ENCODE measurements around the gene KRTAP3-3. TPM values are rescaled to one million over a fixed set of nuclear protein-coding genes. Genes with fewer than 3 reads are reported as not detected.

Gene KRTAP3-3
- total RNA-seq, result not detected in 2 replicates

DNA sequence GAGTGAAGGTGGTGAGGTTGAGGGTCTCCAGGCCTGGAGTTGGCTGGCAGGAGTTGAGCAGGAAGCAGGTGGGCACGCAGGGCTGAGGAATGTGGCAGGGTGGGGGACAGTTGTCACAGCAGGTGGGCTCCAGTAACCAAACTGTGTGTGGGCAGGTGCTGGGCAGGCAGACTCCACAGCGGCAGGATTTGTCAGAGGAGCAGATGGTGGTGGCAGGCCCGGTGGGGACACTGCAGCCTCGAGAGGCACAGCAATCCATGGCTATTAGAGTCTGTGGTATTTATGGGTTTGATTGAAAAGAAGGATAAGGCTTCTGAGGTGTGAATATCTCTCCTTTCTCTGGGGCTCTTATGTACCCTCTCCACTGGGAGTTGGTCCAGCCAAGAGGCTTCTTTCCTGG, at the start of gene KRTAP3-3:
TSS of gene KRTAP3-3 (minus strand) at position 326 of the 400 bp plus-strand sequence. CDS start at position 259, 67 bp downstream.

DNA sequence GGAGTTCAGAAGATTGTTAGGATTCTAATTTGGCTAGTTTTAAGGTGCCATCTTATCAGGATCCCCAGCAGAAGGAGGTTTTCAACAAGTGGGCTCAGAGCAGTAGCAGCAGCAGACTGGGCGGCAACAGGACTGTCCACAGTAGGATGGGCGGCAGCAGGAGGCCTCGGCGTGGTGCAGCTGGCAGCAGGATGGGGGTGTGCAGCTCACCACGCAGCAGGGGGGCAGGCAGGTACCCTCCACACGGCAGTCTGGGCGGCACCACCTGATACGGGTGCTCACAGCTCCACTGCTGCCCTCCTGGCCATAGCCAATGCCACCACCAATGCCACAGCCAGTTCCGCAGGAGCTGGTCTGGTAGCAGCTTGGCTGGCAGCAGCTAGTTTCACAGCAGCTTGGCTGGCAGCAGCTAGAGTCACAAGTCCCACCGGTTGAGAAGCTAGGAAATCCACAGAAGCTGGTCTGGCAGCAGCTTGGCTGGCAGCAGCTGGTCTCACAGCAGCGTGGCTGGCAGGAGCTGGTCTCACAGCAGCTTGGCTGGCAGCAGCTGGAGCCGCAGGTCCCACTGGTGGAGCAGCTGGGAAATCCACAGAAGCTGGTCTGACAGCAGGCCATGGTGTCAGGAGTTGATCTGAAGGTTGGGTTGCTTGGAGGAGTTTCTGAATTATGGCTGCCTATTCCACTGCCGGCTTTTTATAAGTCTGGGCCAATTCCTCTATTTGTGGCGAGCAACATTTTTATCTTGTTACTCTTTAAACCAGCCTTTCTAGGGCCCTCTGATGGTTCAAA, 47.0 kb upstream of the KRTAP3-3 start, which contains the start of gene KRTAP1-1:
TSS of gene KRTAP1-1 (minus strand) at position 668 of the 789 bp plus-strand sequence. CDS start at position 615, 53 bp downstream.

DNA sequence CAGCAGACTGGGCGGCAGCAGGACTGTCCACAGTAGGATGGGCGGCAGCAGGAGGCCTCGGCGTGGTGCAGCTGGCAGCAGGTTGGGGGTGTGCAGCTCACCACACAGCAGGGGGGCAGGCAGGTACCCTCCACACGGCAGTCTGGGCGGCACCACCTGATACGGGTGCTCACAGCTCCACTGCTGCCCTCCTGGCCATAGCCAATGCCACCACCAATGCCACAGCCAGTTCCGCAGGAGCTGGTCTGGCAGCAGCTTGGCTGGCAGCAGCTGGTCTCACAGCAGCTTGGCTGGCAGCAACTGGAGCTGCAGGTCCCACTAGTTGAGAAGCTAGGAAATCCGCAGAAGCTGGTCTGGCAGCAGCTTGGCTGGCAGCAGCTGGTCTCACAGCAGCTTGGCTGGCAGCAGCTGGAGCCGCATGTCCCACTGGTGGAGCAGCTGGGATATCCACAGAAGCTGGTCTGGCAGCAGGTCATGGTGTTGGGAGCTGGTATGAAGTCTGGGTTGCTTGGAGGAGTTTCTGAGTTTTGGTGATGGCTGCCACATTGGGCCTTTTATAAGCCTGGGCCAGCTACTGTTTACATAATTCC, 40.5 kb upstream of the KRTAP3-3 start, which contains the start of gene KRTAP1-3:
TSS of gene KRTAP1-3 (minus strand) at position 529 of the 590 bp plus-strand sequence. CDS start at position 476, 53 bp downstream.

DNA sequence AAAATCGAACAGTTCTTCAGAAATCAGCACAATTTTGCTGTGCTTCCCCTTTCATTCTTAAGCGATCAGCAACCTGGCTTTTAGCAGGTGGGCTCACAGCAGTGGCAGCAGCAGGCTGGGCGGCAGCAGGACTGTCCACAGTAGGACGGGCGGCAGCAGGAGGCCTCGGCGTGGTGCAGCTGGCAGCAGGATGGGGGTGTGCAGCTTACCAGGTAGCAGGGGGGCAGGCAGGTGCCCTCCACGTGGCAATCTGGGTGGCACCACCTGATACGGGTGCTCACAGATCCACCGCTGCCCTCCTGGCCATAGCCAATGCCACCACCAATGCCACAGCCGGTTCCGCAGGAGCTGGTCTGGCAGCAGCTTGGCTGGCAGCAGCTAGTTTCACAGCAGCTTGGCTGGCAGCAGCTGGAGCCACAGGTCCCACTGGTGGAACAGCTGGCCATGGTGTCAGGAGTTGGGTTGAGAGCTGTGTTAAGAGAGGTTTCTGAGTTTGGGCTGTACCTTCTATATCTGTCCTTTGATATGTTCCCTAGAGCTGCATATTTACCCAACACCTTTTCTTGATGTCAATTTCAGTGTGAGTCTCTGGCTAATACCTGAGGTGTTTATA, 35.8 kb upstream of the KRTAP3-3 start, which contains the start of gene KRTAP1-4:
TSS of gene KRTAP1-4 (minus strand) at position 563 of the 613 bp plus-strand sequence. CDS start at position 446, 117 bp downstream.

DNA sequence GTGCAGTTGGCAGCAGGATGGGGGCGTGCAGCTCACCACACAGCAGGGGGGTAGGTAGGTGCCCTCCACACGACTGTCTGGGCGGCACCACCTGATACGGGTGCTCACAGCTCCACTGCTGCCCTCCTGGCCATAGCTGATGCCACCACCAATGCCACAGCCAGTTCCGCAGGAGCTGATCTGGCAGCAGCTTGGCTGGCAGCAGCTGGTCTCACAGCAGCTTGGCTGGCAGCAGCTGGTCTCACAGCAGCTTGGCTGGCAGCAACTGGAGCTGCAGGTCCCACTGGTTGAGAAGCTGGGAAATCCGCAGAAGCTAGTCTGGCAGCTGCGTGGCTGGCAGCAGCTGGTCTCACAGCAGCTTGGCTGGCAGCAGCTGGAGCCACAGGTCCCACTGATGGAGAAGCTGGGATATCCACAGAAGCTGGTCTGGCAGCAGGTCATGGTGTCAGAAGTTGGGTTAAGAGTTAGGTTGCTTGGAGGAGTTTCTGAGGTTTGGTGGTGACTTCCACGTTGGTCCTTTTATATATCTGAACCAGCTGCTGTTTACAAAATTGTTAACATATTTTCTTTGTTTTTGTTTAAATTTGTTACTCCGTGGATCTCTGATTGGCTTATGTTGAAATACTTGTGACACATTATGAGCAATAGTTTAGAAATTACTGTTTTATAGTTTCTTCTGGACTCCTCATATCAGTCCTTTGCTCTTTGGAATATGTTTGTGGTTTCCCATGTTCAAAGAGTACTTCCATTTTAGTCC, 32.9 kb upstream of the KRTAP3-3 start, which contains the start of gene KRTAP1-5:
TSS of gene KRTAP1-5 (minus strand) at position 494 of the 757 bp plus-strand sequence. CDS start at position 441, 53 bp downstream.

DNA sequence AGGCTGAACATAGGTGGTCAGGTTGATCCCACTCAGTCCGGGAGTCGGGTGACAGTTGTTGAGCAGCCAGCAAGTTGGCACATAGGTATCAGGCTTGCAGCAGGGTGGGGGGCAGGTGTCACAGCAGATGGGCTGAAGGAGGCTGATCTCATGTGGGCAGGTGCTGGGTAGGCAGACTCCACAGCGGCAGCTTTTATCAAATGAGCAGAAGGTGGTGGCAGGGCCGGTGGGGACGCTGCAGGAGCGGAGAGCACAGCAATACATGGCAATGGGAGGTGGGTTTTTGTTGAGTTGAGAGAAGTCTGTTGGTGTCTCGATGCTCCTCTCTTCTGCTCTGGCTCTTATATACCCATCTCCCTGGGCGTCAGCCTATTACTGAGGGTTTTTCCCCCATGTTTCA, 14.8 kb upstream of the KRTAP3-3 start, which contains the start of gene KRTAP3-1:
TSS of gene KRTAP3-1 (minus strand) at position 318 of the 400 bp plus-strand sequence. CDS start at position 264, 54 bp downstream.

DNA sequence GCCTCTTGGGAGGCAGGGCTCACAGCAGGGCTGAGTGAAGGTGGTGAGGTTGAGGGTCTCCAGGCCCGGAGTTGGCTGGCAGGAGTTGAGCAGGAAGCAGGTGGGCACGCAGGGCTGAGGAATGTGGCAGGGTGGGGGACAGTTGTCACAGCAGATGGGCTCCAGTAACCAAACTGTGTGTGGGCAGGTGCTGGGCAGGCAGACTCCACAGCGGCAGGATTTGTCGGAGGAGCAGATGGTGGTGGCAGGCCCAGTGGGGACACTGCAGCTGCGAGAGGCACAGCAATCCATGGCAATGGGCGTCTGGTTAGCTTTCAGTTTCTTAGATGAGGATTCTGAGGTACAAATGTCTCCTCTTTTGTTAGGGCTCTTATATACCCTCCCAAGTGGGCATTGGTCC, 5.6 kb upstream of the KRTAP3-3 start, which contains the start of gene KRTAP3-2:
TSS of gene KRTAP3-2 (minus strand) at position 344 of the 400 bp plus-strand sequence. CDS start at position 291, 53 bp downstream.

DNA sequence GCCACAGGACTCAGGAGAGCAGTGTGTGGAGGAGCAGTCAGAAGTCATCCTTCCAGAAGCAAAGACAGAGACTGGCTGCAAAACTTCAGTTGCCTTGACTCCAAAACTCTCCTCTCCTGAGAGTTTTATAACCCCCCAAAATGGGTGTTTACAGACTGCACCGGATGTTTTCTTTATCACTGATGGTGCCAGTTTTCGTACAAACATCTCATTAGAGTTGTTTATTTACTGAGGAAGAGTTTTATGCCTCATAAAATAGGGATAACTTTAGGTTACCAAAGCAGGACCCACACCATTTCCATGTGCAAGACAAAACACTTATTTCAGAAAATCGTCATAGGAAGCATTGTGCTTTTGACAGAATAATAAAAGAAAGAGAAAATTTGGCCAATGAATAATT, 9.7 kb downstream of the KRTAP3-3 start, which contains the start of gene KRT40:
TSS of gene KRT40 (minus strand) at position 101 of the 400 bp plus-strand sequence. CDS start at position 48, 53 bp downstream.

DNA sequence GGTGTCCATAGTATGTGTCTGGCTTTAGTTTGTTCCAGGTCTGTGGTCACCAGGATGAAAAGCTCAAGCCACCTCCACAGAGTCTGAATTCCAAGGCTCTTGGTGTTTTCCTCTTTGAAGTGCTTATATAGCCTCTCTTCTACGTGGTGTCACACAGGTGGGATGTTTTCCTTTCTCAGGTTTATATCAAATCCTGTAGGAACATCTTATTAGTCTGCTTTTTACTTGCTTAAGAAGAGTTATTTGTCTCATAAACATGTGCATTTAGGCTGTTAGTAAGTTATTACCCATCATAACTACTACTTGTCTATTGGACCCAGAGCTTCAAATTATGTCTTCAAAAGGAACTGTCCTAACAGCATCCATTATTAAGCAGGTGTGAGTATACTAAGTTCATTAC, 27.1 kb downstream of the KRTAP3-3 start, which contains the start of gene KRT39:
TSS of gene KRT39 (minus strand) at position 101 of the 400 bp plus-strand sequence. CDS start at position 9, 92 bp downstream.

Other genes with a start within 250 kb of the KRTAP3-3 start
- not detected in 2 replicates for gene KRT25, start 238.8 kb downstream of the KRTAP3-3 start, total RNA-seq
- gene KRT26, start 222.0 kb downstream of the KRTAP3-3 start, total RNA-seq, result not detected in 2 replicates
- not detected in 2 replicates for gene KRT27, start 211.6 kb downstream of the KRTAP3-3 start, total RNA-seq
- gene KRT28, start 194.2 kb downstream of the KRTAP3-3 start, total RNA-seq, result not detected in 2 replicates
- gene KRT10, start 171.6 kb downstream of the KRTAP3-3 start, total RNA-seq, result 21.9 and 23.3 TPM in 2 replicates
- not detected in 2 replicates for gene KRT12, start 126.9 kb downstream of the KRTAP3-3 start, total RNA-seq
- not detected in 2 replicates for gene KRT20, start 108.9 kb downstream of the KRTAP3-3 start, total RNA-seq
- gene KRT23, start 56.5 kb downstream of the KRTAP3-3 start, total RNA-seq, result not detected in 2 replicates
- not detected in 2 replicates for gene KRT39, start 27.2 kb downstream of the KRTAP3-3 start, total RNA-seq
- gene KRT40, start 9.8 kb downstream of the KRTAP3-3 start, total RNA-seq, result not detected in 2 replicates
- not detected in 2 replicates for gene KRTAP3-2, start 5.7 kb upstream of the KRTAP3-3 start, total RNA-seq
- gene KRTAP3-1, start 15.0 kb upstream of the KRTAP3-3 start, total RNA-seq, result not detected in 2 replicates
- not detected in 2 replicates for gene KRTAP1-5, start 33.0 kb upstream of the KRTAP3-3 start, total RNA-seq
- gene KRTAP1-4, start 36.0 kb upstream of the KRTAP3-3 start, total RNA-seq, result not detected in 2 replicates
- not detected in 2 replicates for gene KRTAP1-3, start 40.7 kb upstream of the KRTAP3-3 start, total RNA-seq
- gene KRTAP1-1, start 47.3 kb upstream of the KRTAP3-3 start, total RNA-seq, result not detected in 2 replicates
- not detected in 2 replicates for gene KRTAP2-1, start 53.2 kb upstream of the KRTAP3-3 start, total RNA-seq
- not detected in 2 replicates for gene KRTAP2-2, start 61.1 kb upstream of the KRTAP3-3 start, total RNA-seq
- gene KRTAP2-3, start 66.0 kb upstream of the KRTAP3-3 start, total RNA-seq, result not detected in 2 replicates
- not detected in 2 replicates for gene KRTAP2-4, start 71.7 kb upstream of the KRTAP3-3 start, total RNA-seq
- gene KRTAP4-7, start 90.0 kb upstream of the KRTAP3-3 start, total RNA-seq, result not detected in 2 replicates
- not detected in 2 replicates for gene KRTAP4-8, start 104.0 kb upstream of the KRTAP3-3 start, total RNA-seq
- gene KRTAP4-16, start 108.0 kb upstream of the KRTAP3-3 start, total RNA-seq, result not detected in 2 replicates
- not detected in 2 replicates for gene KRTAP4-9, start 111.2 kb upstream of the KRTAP3-3 start, total RNA-seq
- not detected in 2 replicates for gene KRTAP4-11, start 124.2 kb upstream of the KRTAP3-3 start, total RNA-seq
- gene KRTAP4-12, start 130.0 kb upstream of the KRTAP3-3 start, total RNA-seq, result not detected in 2 replicates
- gene KRTAP4-6, start 146.4 kb upstream of the KRTAP3-3 start, total RNA-seq, result not detected in 2 replicates
- not detected in 2 replicates for gene KRTAP4-5, start 155.7 kb upstream of the KRTAP3-3 start, total RNA-seq
- gene KRTAP4-4, start 166.6 kb upstream of the KRTAP3-3 start, total RNA-seq, result not detected in 2 replicates
- gene KRTAP4-3, start 174.1 kb upstream of the KRTAP3-3 start, total RNA-seq, result not detected in 2 replicates
- not detected in 2 replicates for gene KRTAP4-2, start 184.1 kb upstream of the KRTAP3-3 start, total RNA-seq
- gene KRTAP4-1, start 190.7 kb upstream of the KRTAP3-3 start, total RNA-seq, result not detected in 2 replicates
- not detected in 2 replicates for gene KRTAP9-1, start 195.7 kb upstream of the KRTAP3-3 start, total RNA-seq
- not detected in 2 replicates for gene KRTAP9-2, start 232.5 kb upstream of the KRTAP3-3 start, total RNA-seq
- not detected in 2 replicates for gene KRTAP9-3, start 238.3 kb upstream of the KRTAP3-3 start, total RNA-seq
- not detected in 2 replicates for gene KRTAP9-8, start 243.8 kb upstream of the KRTAP3-3 start, total RNA-seq

Data from mammary microvascular endothelial cell (primary cell).